HEK293T (cell line): Measurements from ENCODE around the gene LYSET.
"Not testable (repeated sequence)": the region's sequence is repeated elsewhere in the genome, so short reads cannot be mapped to it uniquely, and the experiment has no call there.

Experiments
- ARNT ChIP-seq: fragments of 450-650 bp; IDR thresholded peaks from 2 replicates; pipeline ENCODE4 v1.6.1; 2017; ENCODE audit warnings: mild to moderate bottlenecking
- ELF4 ChIP-seq: fragments of 450-650 bp; IDR thresholded peaks from 2 replicates; pipeline ENCODE4 v1.6.1; 2017; ENCODE audit warnings: antibody characterized with exemption
- FOXA1 ChIP-seq: fragments of 450-650 bp; IDR thresholded peaks from 2 replicates; pipeline ENCODE4 v1.6.1; 2016; ENCODE audit warnings: mild to moderate bottlenecking
- FOXK2 ChIP-seq: fragments of 450-650 bp; IDR thresholded peaks from 2 replicates; pipeline ENCODE4 v1.6.1; 2016; ENCODE audit warnings: mild to moderate bottlenecking
- NFRKB ChIP-seq: fragments of 450-650 bp; IDR thresholded peaks from 2 replicates; pipeline ENCODE4 v1.6.1; 2016; ENCODE audit warnings: mild to moderate bottlenecking, moderate library complexity
- SP1 ChIP-seq: fragments of 450-650 bp; IDR thresholded peaks from 2 replicates; pipeline ENCODE4 v1.6.1; 2017
- SUZ12 ChIP-seq: fragments of 450-650 bp; IDR thresholded peaks from 2 replicates; pipeline ENCODE4 v1.6.1; 2016; ENCODE audit warnings: mild to moderate bottlenecking
- TARDBP ChIP-seq: fragments of 450-650 bp; IDR thresholded peaks from 2 replicates; pipeline ENCODE4 v1.6.1; 2016
- ZNF384 ChIP-seq: fragments of 450-650 bp; IDR thresholded peaks from 2 replicates; pipeline ENCODE4 v1.6.1; 2016
- TF ChIP-seq, protein P1 (sequence below): fragments of 450-650 bp; IDR thresholded peaks from 2 replicates; pipeline ENCODE4 v1.6.1; 2016

DNA sequence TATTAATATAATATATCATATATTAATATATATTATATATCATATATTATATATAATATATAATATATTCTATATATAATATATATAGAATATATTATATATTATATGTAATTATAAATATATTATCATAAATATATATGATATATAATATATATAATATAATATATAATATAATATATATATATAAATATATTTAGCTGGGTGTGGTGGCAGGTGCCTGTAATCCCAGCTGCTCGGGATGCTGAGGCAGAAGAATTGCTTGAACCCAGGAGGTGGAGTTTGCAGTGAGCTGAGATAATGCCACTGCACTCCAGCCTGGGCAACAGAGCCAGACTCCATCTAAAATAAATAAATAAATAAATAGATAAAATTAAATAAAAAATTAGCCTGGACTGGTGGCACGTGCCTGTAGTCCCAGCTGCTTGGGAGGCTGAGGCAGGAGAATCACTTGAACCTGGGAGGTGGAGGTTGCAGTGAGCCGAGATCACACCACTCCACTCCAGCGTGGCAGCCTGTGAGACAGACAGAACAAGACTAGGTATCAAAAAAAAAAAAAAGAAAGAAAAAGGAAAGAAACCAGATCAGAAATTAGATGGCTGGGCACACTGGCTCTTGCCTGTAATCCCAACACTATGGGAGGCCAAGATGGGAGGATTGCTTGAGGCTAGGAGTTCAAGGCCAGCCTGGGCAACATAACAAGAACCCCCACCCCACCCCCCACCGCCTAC lies 25.3 kb upstream of the LYSET start:
- TF ChIP-seq SP1, TARDBP, ARNT, SUZ12, FOXA1, NFRKB, FOXK2, ELF4: not testable (repeated sequence)
- TF ChIP-seq ZNF384 = 0 out of 2 replicates have a peak, but pooled peaks have one; percentile 26
- TF ChIP-seq, protein P1, sequence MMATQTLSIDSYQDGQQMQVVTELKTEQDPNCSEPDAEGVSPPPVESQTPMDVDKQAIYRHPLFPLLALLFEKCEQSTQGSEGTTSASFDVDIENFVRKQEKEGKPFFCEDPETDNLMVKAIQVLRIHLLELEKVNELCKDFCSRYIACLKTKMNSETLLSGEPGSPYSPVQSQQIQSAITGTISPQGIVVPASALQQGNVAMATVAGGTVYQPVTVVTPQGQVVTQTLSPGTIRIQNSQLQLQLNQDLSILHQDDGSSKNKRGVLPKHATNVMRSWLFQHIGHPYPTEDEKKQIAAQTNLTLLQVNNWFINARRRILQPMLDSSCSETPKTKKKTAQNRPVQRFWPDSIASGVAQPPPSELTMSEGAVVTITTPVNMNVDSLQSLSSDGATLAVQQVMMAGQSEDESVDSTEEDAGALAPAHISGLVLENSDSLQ = not testable (repeated sequence)
